Astrocyte of the cerebellum (primary cell): ENCODE data around the gene FBXW4.

Experiments
- DNase-seq: peaks from one replicate; pipeline ENCODE4 v3.0.0-alpha.2; 2011; ENCODE audit warnings: low read depth
- H3K4me3 ChIP-seq: 2 replicates; pipeline ENCODE4 v1.5.1; 2011; ENCODE audit warnings: mild to moderate bottlenecking, low read depth, low read length, moderate library complexity
- CTCF ChIP-seq: IDR thresholded peaks from 2 replicates; pipeline ENCODE4 v1.5.1; 2012; ENCODE audit warnings: low read length, low read depth, moderate library complexity, mild to moderate bottlenecking; ENCODE audit errors: missing control alignments
- in situ Hi-C: cut with HindIII; loops from 2 replicates; pipeline ENCODE4 v1.10.0; 2017; ENCODE audit warnings: low sequenced_read_pairs

The FBXW4 gene

GRCh38 chr10:101716891-101717659 lies 22.1 kb upstream of the FBXW4 start:
- no peak for TF ChIP-seq CTCF
- in situ Hi-C loops: no loop called here
- no peak overlapping the region for H3K4me3 ChIP-seq
- no peak for DNase-seq

GRCh38 chr10:101712997-101713396 lies 18.0 kb upstream of the FBXW4 start:
- DNase-seq: no peak
- in situ Hi-C loops: no loop called here
- no peak for TF ChIP-seq CTCF
- H3K4me3 ChIP-seq: no peak overlapping the region

GRCh38 chr10:101710793-101711192 lies 15.8 kb upstream of the FBXW4 start:
- H3K4me3 ChIP-seq: no peak overlapping the region
- no peak for DNase-seq
- in situ Hi-C loops: no loop called here
- no peak for TF ChIP-seq CTCF

GRCh38 chr10:101710059-101710695 lies 15.2 kb upstream of the FBXW4 start:
- H3K4me3 ChIP-seq: no peak overlapping the region
- DNase-seq: no peak
- in situ Hi-C loops: no loop called here
- TF ChIP-seq CTCF: peak; percentile 18

GRCh38 chr10:101709359-101710058 lies 14.5 kb upstream of the FBXW4 start:
- in situ Hi-C loops: no loop called here
- TF ChIP-seq CTCF: no peak
- no peak for DNase-seq
- H3K4me3 ChIP-seq: no peak overlapping the region

GRCh38 chr10:101708870-101709269 lies 13.9 kb upstream of the FBXW4 start:
- in situ Hi-C loops: no loop called here

More at GRCh38 chr10:101708870-101709269, 13.9 kb upstream of the FBXW4 start:
- no peak overlapping the region for H3K4me3 ChIP-seq
- no peak for DNase-seq
- TF ChIP-seq CTCF: no peak
